Prostate gland (tissue), 2 donors: ENCODE measurements around the gene CCDC112. TPM values are rescaled to one million over a fixed set of nuclear protein-coding genes. Genes with fewer than 3 reads are reported as not detected.

Experiments
- DNase-seq: peaks from one replicate; pipeline ENCODE4 v3.0.0-alpha.2; 2019; ENCODE audit warnings: low spot score
- H3K27ac ChIP-seq, 2 donors: fragments of 200-600 bp; sonication (generic); 2 replicates each; pipeline ENCODE4 v1.5.1; 2017 to 2019
- H3K27me3 ChIP-seq: fragments of 200-600 bp; sonication (generic); replicated peaks from 2 replicates; pipeline ENCODE4 v1.5.1; 2019; ENCODE audit not compliant: insufficient read depth
- H3K36me3 ChIP-seq, 2 donors: fragments of 200-600 bp; sonication (generic); 1 replicate in 1 of 2; 2 replicates in 1 of 2; pipeline versions ENCODE4 v1.5.1 to v1.8.1; 2017 to 2019
- H3K4me1 ChIP-seq: fragments of 200-600 bp; sonication (generic); replicated peaks from 2 replicates; pipeline ENCODE4 v1.5.1; 2019
- H3K4me3 ChIP-seq, 2 donors: fragments of 200-600 bp; sonication (generic); 2 replicates each; pipeline ENCODE4 v1.5.1; 2017 to 2019
- H3K9me3 ChIP-seq: fragments of 200-600 bp; sonication (generic); 2 replicates; pipeline ENCODE4 v1.5.1; 2017
- POLR2A ChIP-seq: fragments of 450-650 bp; IDR thresholded peaks from one replicate; pipeline ENCODE4 v1.6.1; 2016; ENCODE audit warnings: antibody characterized with exemption, mild to moderate bottlenecking
- POLR2AphosphoS5 ChIP-seq: sonication (generic); formaldehyde crosslinking; IDR thresholded peaks from one replicate; pipeline ENCODE4 v1.6.1; 2017; ENCODE audit warnings: antibody characterized with exemption
- WGBS: methylation state at CpG from one replicate; pipeline ENCODE4 v1.1.5; 2018; 5-methylcytosine and 5-hydroxymethylcytosine counted together
- intact Hi-C: fragments of 100-400 bp; cut with DNase I; formaldehyde crosslinking; loops from one replicate; pipeline ENCODE4 v1.14.2; 2022
- total RNA-seq, 2 donors: library from RNA; depleted of rRNA; stranded (reverse); fragments of >200 nt; gene quantifications; one replicate each; pipeline ENCODE4 v1.1.0, GENCODE V29; 2016
- TF ChIP-seq, protein P1 (sequence below), 4 experiments: fragments of 200-600 bp in 2 of 4; fragments of 450-650 bp in 2 of 4; sonication (generic) in 2 of 4; IDR thresholded peaks; 1 replicate in 3 of 4; 2 replicates in 1 of 4; pipeline ENCODE4 v1.5.1; 2016 to 2019; ENCODE audit warnings: antibody characterized with exemption in 4 of 4, mild to moderate bottlenecking in 2 of 4, moderate library complexity in 2 of 4

CCDC112 gene
- total RNA-seq, 2 donors from 2014 or later: 9.4 to 12.9 TPM

DNA sequence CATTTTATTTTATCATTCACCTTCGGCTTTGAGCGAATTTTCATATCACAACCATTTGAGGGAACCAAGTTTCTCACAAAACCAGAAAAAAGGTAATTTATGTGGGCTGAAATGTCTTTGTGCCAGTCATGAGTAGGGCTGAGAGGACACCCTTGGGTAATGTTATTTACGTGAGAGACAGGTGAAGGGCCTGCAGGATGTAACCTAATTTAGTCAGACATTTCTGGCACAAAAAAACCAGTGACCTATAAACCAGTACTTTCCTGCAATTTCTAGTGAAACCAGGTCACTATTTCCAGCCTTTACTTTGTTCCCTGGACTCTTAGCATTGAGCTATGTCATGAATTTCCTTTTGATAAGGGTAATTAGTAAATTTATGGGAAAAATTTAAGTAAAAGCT lies 17.2 kb upstream of the CCDC112 start:
- no peak overlapping the region for H3K27ac ChIP-seq
- intact Hi-C loops: loop anchor here (5.0 to 10.0 kb wide), 2 partner anchors 274 to 521 kb away; no protein-coding TSS in a partner anchor

DNA sequence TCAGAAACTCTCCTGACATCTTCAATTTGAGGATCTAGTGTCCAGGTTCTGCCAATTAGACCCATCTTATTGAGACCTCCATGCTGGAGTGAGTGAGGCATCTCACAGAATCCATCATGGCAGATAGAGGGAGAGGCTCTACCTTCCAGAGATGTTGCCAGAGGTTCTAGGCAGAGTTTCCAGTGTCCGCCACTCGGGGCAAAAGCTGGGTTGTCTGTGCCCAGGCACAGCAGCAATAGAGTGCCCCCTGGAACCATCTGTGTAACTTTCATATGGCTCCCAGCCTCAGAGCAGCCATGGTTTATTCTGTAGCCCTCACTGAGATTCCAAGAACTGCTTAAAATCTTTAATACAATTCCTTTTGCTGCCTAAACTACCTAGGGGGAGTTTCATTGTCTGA lies 16.6 kb upstream of the CCDC112 start:
- intact Hi-C loops: loop anchor here (5.0 to 10.0 kb wide), 2 partner anchors 274 to 522 kb away; no protein-coding TSS in a partner anchor
- 88% methylated on average over 2 of the region's 2 CpGs for WGBS
- Histone ChIP-seq H3K27ac (no peak overlapping the region), H3K9me3 (no peaks in the 10 kb centered on the region), H3K4me1 (no peaks in the 10 kb centered on the region), H3K4me3 (no peak overlapping the region), H3K27me3 (no peaks in the 10 kb centered on the region), H3K36me3 (no peaks in the 10 kb centered on the region)
- no peak for DNase-seq
- TF ChIP-seq, protein P1, sequence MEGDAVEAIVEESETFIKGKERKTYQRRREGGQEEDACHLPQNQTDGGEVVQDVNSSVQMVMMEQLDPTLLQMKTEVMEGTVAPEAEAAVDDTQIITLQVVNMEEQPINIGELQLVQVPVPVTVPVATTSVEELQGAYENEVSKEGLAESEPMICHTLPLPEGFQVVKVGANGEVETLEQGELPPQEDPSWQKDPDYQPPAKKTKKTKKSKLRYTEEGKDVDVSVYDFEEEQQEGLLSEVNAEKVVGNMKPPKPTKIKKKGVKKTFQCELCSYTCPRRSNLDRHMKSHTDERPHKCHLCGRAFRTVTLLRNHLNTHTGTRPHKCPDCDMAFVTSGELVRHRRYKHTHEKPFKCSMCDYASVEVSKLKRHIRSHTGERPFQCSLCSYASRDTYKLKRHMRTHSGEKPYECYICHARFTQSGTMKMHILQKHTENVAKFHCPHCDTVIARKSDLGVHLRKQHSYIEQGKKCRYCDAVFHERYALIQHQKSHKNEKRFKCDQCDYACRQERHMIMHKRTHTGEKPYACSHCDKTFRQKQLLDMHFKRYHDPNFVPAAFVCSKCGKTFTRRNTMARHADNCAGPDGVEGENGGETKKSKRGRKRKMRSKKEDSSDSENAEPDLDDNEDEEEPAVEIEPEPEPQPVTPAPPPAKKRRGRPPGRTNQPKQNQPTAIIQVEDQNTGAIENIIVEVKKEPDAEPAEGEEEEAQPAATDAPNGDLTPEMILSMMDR (IDR thresholded peaks at IDR 0.05): no peak
- no peak for TF ChIP-seq POLR2AphosphoS5
- no peak for TF ChIP-seq POLR2A

More for the DNA sequence above, 17.2 kb upstream of the CCDC112 start:
- DNase-seq: no peak
- 92% methylated on average over 3 of the region's 3 CpGs for WGBS
- H3K36me3 ChIP-seq: no peaks in the 10 kb centered on the region
- TF ChIP-seq, protein P1 (IDR thresholded peaks at IDR 0.05): no peak
- no peak for TF ChIP-seq POLR2A
- TF ChIP-seq POLR2AphosphoS5: no peak
- no peaks in the 10 kb centered on the region for H3K27me3 ChIP-seq
- H3K4me3 ChIP-seq: no peak overlapping the region
- H3K9me3 ChIP-seq: no peaks in the 10 kb centered on the region
- H3K4me1 ChIP-seq: no peaks in the 10 kb centered on the region

DNA sequence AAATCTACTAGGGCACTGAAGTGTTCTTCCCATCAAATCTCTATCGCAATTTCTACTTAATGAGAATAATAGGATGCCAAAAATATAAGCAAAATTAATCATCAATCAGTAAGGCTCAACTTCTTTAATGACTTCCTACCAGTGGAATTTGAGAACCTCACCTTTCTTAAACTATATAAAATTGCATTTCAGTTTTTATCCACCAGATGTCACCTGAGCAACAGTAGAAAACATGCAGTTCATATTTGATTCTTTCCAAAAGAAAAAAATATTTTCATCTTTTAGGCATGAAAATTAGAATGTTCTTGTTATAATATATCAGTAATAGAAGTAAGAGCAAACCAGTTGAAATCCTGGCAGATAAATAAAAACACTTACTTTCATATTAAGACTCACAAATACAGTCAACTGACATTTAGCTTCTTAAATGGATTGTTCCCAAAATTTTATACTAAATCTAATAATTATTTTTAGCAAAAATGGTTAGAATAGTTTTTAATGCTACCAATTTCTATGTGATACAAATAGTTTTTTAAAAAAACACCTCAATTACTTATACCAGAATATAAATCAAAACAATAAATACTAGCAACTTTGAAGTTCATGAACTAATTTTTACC lies 13.4 kb upstream of the CCDC112 start:
- Histone ChIP-seq H3K36me3 (no peaks in the 10 kb centered on the region), H3K27ac (no peak overlapping the region), H3K9me3 (no peaks in the 10 kb centered on the region), H3K4me1 (no peaks in the 10 kb centered on the region), H3K4me3 (no peak overlapping the region), H3K27me3 (no peaks in the 10 kb centered on the region)
- intact Hi-C loops: loop anchor here (5.0 to 10.0 kb wide), 2 partner anchors 277 to 525 kb away; no protein-coding TSS in a partner anchor
- no peak for DNase-seq
- no peak for TF ChIP-seq POLR2AphosphoS5
- TF ChIP-seq, protein P1 (IDR thresholded peaks at IDR 0.05): peak in 3 of 4 experiments; percentile 65 to 79 (median 79)
- 2% methylated on average over 1 of the region's 1 CpG for WGBS

DNA sequence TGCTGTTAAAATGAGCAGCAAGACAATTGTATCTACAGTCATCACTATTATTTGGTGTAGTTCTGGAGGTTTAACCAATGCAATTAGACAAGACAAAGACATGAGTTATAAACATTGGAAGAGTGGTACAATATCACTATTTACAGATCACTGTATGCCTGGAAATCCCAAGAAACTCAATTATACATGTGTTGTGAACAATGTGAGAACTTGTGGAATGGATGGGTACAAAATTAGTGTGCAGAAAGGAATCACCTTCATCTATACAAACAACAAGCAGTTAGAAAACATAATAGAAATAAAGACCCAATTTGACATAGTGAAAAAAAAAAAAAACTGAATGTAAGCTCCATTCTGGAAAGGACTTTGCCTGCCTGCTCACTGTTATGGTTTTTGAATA lies 12.4 kb upstream of the CCDC112 start:
- H3K9me3 ChIP-seq: no peaks in the 10 kb centered on the region
- H3K4me3 ChIP-seq: no peak overlapping the region
- intact Hi-C loops: no loop called here
- H3K27me3 ChIP-seq: no peaks in the 10 kb centered on the region
- no peaks in the 10 kb centered on the region for H3K4me1 ChIP-seq
- no peak overlapping the region for H3K27ac ChIP-seq
- TF ChIP-seq POLR2AphosphoS5 (no peak), POLR2A (no peak)
- TF ChIP-seq, protein P1 (IDR thresholded peaks at IDR 0.05): no peak
- no peak for DNase-seq
- no peaks in the 10 kb centered on the region for H3K36me3 ChIP-seq

DNA sequence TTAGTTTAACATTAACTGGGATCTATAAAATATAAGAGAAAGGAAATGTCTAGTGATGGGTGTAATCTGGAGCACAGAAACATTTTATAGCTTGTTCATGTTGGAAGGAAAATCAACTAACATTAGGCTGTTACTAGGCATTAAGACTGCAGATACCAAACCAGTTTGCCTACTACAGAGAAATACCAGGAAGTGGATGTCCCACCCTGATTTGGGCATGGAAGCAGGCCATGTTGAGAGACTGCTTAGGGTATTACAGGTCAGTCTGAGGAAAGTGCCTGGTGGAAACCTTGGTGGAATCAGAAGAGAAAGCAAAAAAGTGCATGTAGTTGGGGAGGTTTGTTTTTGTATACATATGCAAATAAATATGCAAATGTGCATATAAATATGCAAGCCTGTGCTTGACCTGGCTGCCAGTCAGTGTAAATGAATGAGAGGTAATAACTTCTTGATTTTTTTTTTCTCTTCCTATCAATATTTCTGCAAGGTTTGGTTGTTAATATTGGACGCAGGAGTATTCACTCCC lies 9.6 kb upstream of the CCDC112 start:
- peak; percentile 56 for DNase-seq
- intact Hi-C loops: no loop called here
- no peak overlapping the region for H3K4me3 ChIP-seq
- H3K4me1 ChIP-seq: no peaks in the 10 kb centered on the region
- no peaks in the 10 kb centered on the region for H3K27me3 ChIP-seq
- WGBS: 84% methylated on average over 1 of the region's 1 CpG
- no peaks in the 10 kb centered on the region for H3K36me3 ChIP-seq
- TF ChIP-seq POLR2AphosphoS5 (peak; percentile 70), POLR2A (no peak)
- TF ChIP-seq, protein P1 (IDR thresholded peaks at IDR 0.05): no peak
- no peak overlapping the region for H3K27ac ChIP-seq
- no peaks in the 10 kb centered on the region for H3K9me3 ChIP-seq
